A673 (cell line): ENCODE data around the gene ARSA. TPM values are rescaled to one million over a fixed set of nuclear protein-coding genes. Genes with fewer than 3 reads are reported as not detected.

ENCODE experiments used
- BruUV-seq: library from RNA; stranded (reverse); fragments of 400-500 nt; replicated peaks from 2 replicates; lab custom pipeline; 2021; lab: Mats Ljungman, UMichigan
- CTCF ChIA-PET: fragments of 300-600 bp; sonication (Branson Sonifier 250); formaldehyde crosslinking; loops from one replicate; lab custom pipeline; 2022; ENCODE audit warnings: antibody characterized with exemption; lab: Charles Lee
- POLR2A ChIA-PET: fragments of 300-600 bp; sonication (Branson Sonifier 250); formaldehyde crosslinking; loops from one replicate; lab custom pipeline; 2022; ENCODE audit warnings: antibody characterized with exemption; ENCODE audit not compliant: low non-redundant PET; lab: Charles Lee
- DNase-seq: peaks from one replicate; pipeline ENCODE4 v3.0.0-alpha.2; 2015; ENCODE audit warnings: low spot score
- H3K27ac ChIP-seq: fragments of 200-600 bp; sonication (generic); 2 replicates; pipeline ENCODE4 v1.5.1; 2016; ENCODE audit warnings: mixed run types, low read depth, mild to moderate bottlenecking, mixed read lengths, antibody characterized with exemption, low read length; ENCODE audit not compliant: poor library complexity, severe bottlenecking
- H3K27me3 ChIP-seq: fragments of 200-600 bp; sonication (generic); replicated peaks from 2 replicates; pipeline ENCODE4 v1.6.1; 2017; ENCODE audit warnings: mixed run types, low read depth, mild to moderate bottlenecking, mixed read lengths, antibody characterized with exemption, low read length; ENCODE audit not compliant: insufficient read depth, poor library complexity
- H3K36me3 ChIP-seq: fragments of 200-600 bp; sonication (generic); 2 replicates; pipeline ENCODE4 v1.6.1; 2016; ENCODE audit warnings: mixed run types, mild to moderate bottlenecking, mixed read lengths, antibody characterized with exemption, low read length; ENCODE audit not compliant: insufficient read depth, poor library complexity, severe bottlenecking
- H3K4me1 ChIP-seq: fragments of 200-600 bp; sonication (generic); 2 replicates; pipeline ENCODE4 v1.6.1; 2017; ENCODE audit warnings: mixed run types, mild to moderate bottlenecking, mixed read lengths, antibody characterized with exemption, low read length; ENCODE audit not compliant: insufficient read depth, poor library complexity, severe bottlenecking
- H3K4me3 ChIP-seq: fragments of 200-600 bp; sonication (generic); 2 replicates; pipeline ENCODE4 v1.5.1; 2016; ENCODE audit warnings: low read depth, mixed run types, mild to moderate bottlenecking, mixed read lengths, low read length; ENCODE audit not compliant: poor library complexity, severe bottlenecking
- H3K9me3 ChIP-seq: fragments of 200-600 bp; sonication (generic); 2 replicates; pipeline ENCODE4 v1.6.1; 2016; ENCODE audit warnings: mixed run types, low read depth, mild to moderate bottlenecking, mixed read lengths, antibody characterized with exemption, low read length; ENCODE audit not compliant: poor library complexity, severe bottlenecking
- EZH2 ChIP-seq: fragments of 200-600 bp; sonication (generic); IDR thresholded peaks from 2 replicates; pipeline ENCODE4 v1.6.1; 2017; ENCODE audit warnings: borderline replicate concordance, low read depth, mild to moderate bottlenecking, mixed read lengths, antibody characterized with exemption, low read length; ENCODE audit not compliant: poor library complexity, severe bottlenecking
- intact Hi-C: fragments of 100-400 bp; cut with micrococcal nuclease; formaldehyde crosslinking; loops from one replicate; pipeline ENCODE4 v1.10.0; 2022; ENCODE audit not compliant: unreplicated experiment
- total RNA-seq: library from RNA; stranded (reverse); gene quantifications from 2 replicates; pipeline ENCODE4 v1.2.3, GENCODE V29; 2021
- TF ChIP-seq, protein P1 (sequence below): fragments of 300-800, 200-600 bp; sonication (generic); conservative IDR thresholded peaks from 2 replicates; pipeline ENCODE4 v1.5.1; 2017; ENCODE audit warnings: low read depth, mild to moderate bottlenecking, antibody characterized with exemption, low read length, moderate library complexity, mixed read lengths

ARSA gene
- total RNA-seq, 1 experiment from 2014 or later, result 15.6 TPM

DNA sequence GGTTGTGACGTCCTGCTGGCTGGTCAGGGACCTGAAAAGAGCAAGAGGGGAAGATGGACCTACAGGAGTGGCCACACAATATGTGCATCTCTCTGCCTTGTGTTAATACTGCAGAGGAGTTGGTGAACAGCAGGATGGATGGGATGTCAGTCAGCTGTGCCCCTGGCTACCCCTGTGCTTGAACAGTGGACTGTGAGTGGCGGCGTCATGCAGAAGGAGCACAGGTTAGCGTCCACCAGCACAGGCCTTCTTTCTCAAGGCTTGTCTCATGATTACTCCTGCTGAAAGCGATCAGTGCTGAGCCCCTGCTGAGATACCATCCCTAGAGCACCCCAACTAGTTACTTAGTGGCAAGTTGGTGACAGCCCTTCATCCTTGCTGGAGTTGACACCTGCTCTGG lies 41.5 kb downstream of the ARSA start:
- no peaks in the 10 kb centered on the region for H3K9me3 ChIP-seq
- POLR2A ChIA-PET, result no interaction called here

DNA sequence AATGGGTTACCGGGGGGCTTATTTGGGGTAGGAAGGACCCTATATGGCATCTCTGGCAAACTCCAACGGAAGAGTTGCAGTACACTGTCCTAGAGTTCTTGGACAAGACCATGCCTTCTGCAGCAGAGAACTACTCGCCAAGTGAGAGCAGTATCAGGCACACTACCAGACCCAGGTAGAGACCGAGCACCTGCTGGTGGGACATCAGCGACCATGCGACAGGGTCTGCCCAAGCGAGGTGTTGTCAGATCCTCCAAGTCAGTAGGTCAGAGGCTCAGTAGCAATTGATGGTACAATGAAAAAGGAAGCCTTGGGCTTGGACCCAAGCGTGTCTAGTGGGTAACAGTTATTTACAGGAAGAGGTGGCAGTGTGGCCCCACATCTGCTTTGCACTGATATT lies 42.2 kb downstream of the ARSA start:
- CTCF ChIA-PET, result no interaction called here
- TF ChIP-seq, protein P1, sequence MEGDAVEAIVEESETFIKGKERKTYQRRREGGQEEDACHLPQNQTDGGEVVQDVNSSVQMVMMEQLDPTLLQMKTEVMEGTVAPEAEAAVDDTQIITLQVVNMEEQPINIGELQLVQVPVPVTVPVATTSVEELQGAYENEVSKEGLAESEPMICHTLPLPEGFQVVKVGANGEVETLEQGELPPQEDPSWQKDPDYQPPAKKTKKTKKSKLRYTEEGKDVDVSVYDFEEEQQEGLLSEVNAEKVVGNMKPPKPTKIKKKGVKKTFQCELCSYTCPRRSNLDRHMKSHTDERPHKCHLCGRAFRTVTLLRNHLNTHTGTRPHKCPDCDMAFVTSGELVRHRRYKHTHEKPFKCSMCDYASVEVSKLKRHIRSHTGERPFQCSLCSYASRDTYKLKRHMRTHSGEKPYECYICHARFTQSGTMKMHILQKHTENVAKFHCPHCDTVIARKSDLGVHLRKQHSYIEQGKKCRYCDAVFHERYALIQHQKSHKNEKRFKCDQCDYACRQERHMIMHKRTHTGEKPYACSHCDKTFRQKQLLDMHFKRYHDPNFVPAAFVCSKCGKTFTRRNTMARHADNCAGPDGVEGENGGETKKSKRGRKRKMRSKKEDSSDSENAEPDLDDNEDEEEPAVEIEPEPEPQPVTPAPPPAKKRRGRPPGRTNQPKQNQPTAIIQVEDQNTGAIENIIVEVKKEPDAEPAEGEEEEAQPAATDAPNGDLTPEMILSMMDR, result no peak
- TF ChIP-seq EZH2, result no peak
- no peaks in the 10 kb centered on the region for H3K36me3 ChIP-seq
- POLR2A ChIA-PET, result no interaction called here
- H3K4me1 ChIP-seq, result no peaks in the 10 kb centered on the region
- H3K9me3 ChIP-seq, result no peaks in the 10 kb centered on the region
- DNase-seq, result no peak
- intact Hi-C loops, result no loop called here
- peaks cover 4% of the 10 kb centered on the region for H3K27me3 ChIP-seq
- H3K4me3 ChIP-seq, result no peak overlapping the region
- no TSS peak for BruUV-seq
- no peak overlapping the region for H3K27ac ChIP-seq

More for the DNA sequence above, 41.5 kb downstream of the ARSA start:
- CTCF ChIA-PET, result no interaction called here
- Histone ChIP-seq H3K27ac (no peak overlapping the region), H3K4me1 (no peaks in the 10 kb centered on the region), H3K4me3 (no peak overlapping the region), H3K27me3 (peaks cover 4% of the 10 kb centered on the region), H3K36me3 (no peaks in the 10 kb centered on the region)
- TF ChIP-seq, protein P1, result no peak
- no peak for TF ChIP-seq EZH2
- BruUV-seq, result no TSS peak
- intact Hi-C loops, result no loop called here
- DNase-seq, result no peak

DNA sequence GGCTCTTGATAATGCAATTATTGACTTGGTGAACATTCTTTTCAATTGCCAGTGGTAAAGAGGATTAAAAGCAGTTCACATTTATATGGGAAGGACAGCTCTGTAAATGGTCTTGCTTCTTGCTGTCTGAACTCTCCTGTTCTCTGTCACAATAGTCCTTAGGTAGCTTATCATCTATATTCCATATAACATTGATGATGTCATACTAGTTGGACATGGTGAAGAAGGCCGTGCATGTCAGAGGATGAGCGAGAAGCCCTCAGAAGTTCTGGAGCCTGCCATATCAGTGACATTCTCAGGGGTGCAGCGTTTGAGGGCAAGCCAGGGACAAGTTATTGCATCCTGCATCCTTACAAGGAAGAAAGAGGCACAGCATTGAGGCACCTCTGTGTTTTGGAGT lies 42.7 kb downstream of the ARSA start:
- no TSS peak for BruUV-seq
- Histone ChIP-seq H3K27me3 (peaks cover 3% of the 10 kb centered on the region), H3K4me1 (no peaks in the 10 kb centered on the region), H3K36me3 (no peaks in the 10 kb centered on the region), H3K9me3 (no peaks in the 10 kb centered on the region), H3K4me3 (no peak overlapping the region), H3K27ac (no peak overlapping the region)
- DNase-seq, result no peak
- intact Hi-C loops, result no loop called here
- CTCF ChIA-PET, result no interaction called here
- TF ChIP-seq, protein P1, result no peak
- no peak for TF ChIP-seq EZH2
- POLR2A ChIA-PET, result no interaction called here
